Measurements from ENCODE around the gene MRPL9.

Gene MRPL9

GRCh38 chr1:151762941-151763921 lies at the start of gene MRPL9:
TSS of gene MRPL9 (minus strand) at chr1:151763496. CDS start at chr1:151763479, 17 bp downstream.
- FAIRE-seq, result peak; percentile 21

GRCh38 chr1:151811181-151811580 lies 47.9 kb upstream of the MRPL9 start:
- no peak for FAIRE-seq

- no peak for FAIRE-seq
Measured at GRCh38 chr1:151809985-151810556, 46.8 kb upstream of the MRPL9 start.

GRCh38 chr1:151809290-151809984 lies 46.1 kb upstream of the MRPL9 start:
- FAIRE-seq, result no peak

- FAIRE-seq, result no peak
Measured at GRCh38 chr1:151807766-151808165, 44.5 kb upstream of the MRPL9 start.

GRCh38 chr1:151807131-151807530 lies 43.8 kb upstream of the MRPL9 start:
- FAIRE-seq, result no peak

GRCh38 chr1:151806170-151806569 lies 42.9 kb upstream of the MRPL9 start:
- FAIRE-seq, result no peak

GRCh38 chr1:151805066-151805820 lies 41.9 kb upstream of the MRPL9 start, which contains the start of gene LINGO4:
TSS of gene LINGO4 (minus strand) at chr1:151805419. CDS start at chr1:151802704, 2,715 bp downstream.
- no peak for FAIRE-seq

GRCh38 chr1:151803915-151804314 lies 40.6 kb upstream of the MRPL9 start:
- FAIRE-seq, result no peak

- FAIRE-seq, result no peak
Measured at GRCh38 chr1:151803164-151803563, 39.9 kb upstream of the MRPL9 start.

GRCh38 chr1:151802372-151802771 lies 39.1 kb upstream of the MRPL9 start:
- no peak for FAIRE-seq

- no peak for FAIRE-seq
Measured at GRCh38 chr1:151801846-151802245, 38.5 kb upstream of the MRPL9 start.

- FAIRE-seq, result no peak
Measured at GRCh38 chr1:151801310-151801820, 38.1 kb upstream of the MRPL9 start.

- no peak for FAIRE-seq
Measured at GRCh38 chr1:151800830-151801229, 37.5 kb upstream of the MRPL9 start.

- FAIRE-seq, result no peak
Measured at GRCh38 chr1:151799179-151800022, 36.1 kb upstream of the MRPL9 start.

GRCh38 chr1:151798571-151798970 lies 35.3 kb upstream of the MRPL9 start:
- FAIRE-seq, result no peak

- no peak for FAIRE-seq
Measured at GRCh38 chr1:151790940-151791651, 27.8 kb upstream of the MRPL9 start.

GRCh38 chr1:151790071-151790939 lies 27.0 kb upstream of the MRPL9 start, which contains the start of gene TDRKH:
TSS of gene TDRKH (minus strand) at chr1:151790500. CDS start at chr1:151783022, 7,478 bp downstream.
- FAIRE-seq, result peak; percentile 97

- FAIRE-seq, result no peak
Measured at GRCh38 chr1:151787689-151788088, 24.4 kb upstream of the MRPL9 start.

GRCh38 chr1:151783796-151784195 lies 20.5 kb upstream of the MRPL9 start:
- FAIRE-seq, result no peak

Measured in islet of Langerhans (tissue), 1 donor.